C4-2B (cell line): ENCODE measurements around the gene IRF5.

ENCODE experiments used
- CTCF ChIP-seq: fragments of 450-650 bp; conservative IDR thresholded peaks from 2 replicates; pipeline ENCODE4 v1.5.1; 2017; ENCODE audit warnings: mild to moderate bottlenecking
- ZFX ChIP-seq: fragments of 450-650 bp; IDR thresholded peaks from 2 replicates; pipeline ENCODE4 v1.6.1; 2017

- TF ChIP-seq CTCF (no peak), ZFX (no peak)
Measured at GRCh38 chr7:128916643-128916915, 21.1 kb upstream of the IRF5 start.
